H1 (cell line): ENCODE measurements around the gene KRTAP5-8. TPM values are rescaled to one million over a fixed set of nuclear protein-coding genes. Genes with fewer than 3 reads are reported as not detected.

Experiments used
- JUN ChIP-seq: IDR thresholded peaks from 2 replicates; pipeline ENCODE4 v1.6.1; 2011; ENCODE audit warnings: low read depth, mild to moderate bottlenecking, improper control_type of control experiment, low read length
- SIRT6 ChIP-seq: IDR thresholded peaks from one replicate; pipeline ENCODE4 v1.7.1; 2012; ENCODE audit warnings: low read length, inconsistent platforms
- TEAD4 ChIP-seq: IDR thresholded peaks from 2 replicates; pipeline ENCODE4 v1.6.1; 2012; ENCODE audit warnings: low read depth, low read length, inconsistent platforms, mixed read lengths
- polyA plus RNA-seq, 7 experiments: library from polyadenylated mRNA; depleted of rRNA in 3 of 7; stranded (reverse) in 5 of 7; unstranded in 2 of 7; fragments of >200 nt in 5 of 7; fragments of 200-250 nt in 2 of 7; gene quantifications; 1 replicate in 5 of 7; 2 replicates in 1 of 7; 4 replicates in 1 of 7; pipeline versions ENCODE4 v1.2.1 to v1.2.3, GENCODE V29; 2011 to 2013; ENCODE audit warnings: missing spikeins in 2 of 7, mixed read lengths in 2 of 7
- total RNA-seq: library from RNA; stranded (reverse); fragmentation: NEBNext Ultra II Directional; extraction: Animal tissue kit (Norgen Biotek cat#: 25700); gene quantifications from 2 replicates; pipeline ENCODE4 v1.2.1, GENCODE V29; 2021
- TF ChIP-seq, protein P1 (sequence below): IDR thresholded peaks from 2 replicates; pipeline ENCODE4 v1.6.1; 2012; ENCODE audit warnings: low read length, inconsistent platforms

The KRTAP5-8 gene
- total and polyA plus RNA-seq, 2 of the 8 experiments (the other 6 are each of a cell fraction or from before 2014, with no cell fraction given): not detected

DNA sequence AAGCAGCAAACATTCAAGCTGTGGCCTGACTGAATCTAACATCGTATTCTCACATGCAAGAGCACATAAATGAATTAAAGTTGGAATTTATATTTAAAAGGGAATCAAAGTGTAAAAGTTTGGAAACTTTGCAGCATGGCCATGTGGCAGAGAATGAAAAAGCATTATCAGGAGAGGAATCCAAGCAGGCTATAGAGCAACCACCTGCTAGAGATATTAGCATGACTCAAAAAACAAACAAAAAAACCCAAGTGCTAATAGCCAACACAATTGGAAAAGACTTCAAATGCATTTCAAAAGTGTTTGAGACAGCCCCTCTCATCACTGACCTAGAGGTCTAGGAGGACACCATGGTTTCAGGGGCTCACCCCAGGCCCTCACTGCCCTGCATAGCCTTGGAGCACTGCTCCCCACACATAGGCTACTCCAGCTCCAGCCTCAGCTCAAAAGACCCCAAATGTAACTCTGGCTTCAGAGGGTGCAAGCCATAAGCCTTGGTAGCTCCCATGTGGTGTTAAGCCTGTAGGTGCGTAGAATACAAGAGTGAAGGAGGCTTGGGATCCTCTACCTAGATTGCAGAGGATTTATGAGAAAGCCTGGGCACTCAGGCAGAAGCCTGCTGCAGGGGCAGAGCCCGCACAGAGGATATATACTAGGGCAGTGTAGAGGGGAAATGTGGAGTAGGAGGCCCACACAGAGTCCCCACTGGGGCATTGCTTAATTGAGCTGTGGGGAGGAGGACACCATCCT lies 12.5 kb upstream of the KRTAP5-8 start (continued):
- no peak for TF ChIP-seq JUN
- TF ChIP-seq, protein P1, sequence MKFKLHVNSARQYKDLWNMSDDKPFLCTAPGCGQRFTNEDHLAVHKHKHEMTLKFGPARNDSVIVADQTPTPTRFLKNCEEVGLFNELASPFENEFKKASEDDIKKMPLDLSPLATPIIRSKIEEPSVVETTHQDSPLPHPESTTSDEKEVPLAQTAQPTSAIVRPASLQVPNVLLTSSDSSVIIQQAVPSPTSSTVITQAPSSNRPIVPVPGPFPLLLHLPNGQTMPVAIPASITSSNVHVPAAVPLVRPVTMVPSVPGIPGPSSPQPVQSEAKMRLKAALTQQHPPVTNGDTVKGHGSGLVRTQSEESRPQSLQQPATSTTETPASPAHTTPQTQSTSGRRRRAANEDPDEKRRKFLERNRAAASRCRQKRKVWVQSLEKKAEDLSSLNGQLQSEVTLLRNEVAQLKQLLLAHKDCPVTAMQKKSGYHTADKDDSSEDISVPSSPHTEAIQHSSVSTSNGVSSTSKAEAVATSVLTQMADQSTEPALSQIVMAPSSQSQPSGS: no peak
- TF ChIP-seq TEAD4: no peak
- TF ChIP-seq SIRT6: no peak
